Gastrocnemius medialis (tissue), 4 donors: Measurements from ENCODE around the gene ASCL3.
"Not testable (repeated sequence)": the region's sequence is repeated elsewhere in the genome, so short reads cannot be mapped to it uniquely, and the experiment has no call there.

Experiments
- POLR2A ChIP-seq, 2 donors: fragments of 450-650 bp; IDR thresholded peaks; one replicate each; pipeline ENCODE4 v1.6.1; 2017; ENCODE audit warnings: antibody characterized with exemption in 2 of 2, mild to moderate bottlenecking in 2 of 2, moderate library complexity in 2 of 2
- TF ChIP-seq, protein P1 (sequence below), 5 experiments: fragments of 450-650 bp in 3 of 5; fragments of 200-600 bp in 2 of 5; sonication (generic) in 2 of 5; IDR thresholded peaks in 4 of 5; conservative IDR thresholded peaks in 1 of 5; 1 replicate in 4 of 5; 2 replicates in 1 of 5; pipeline ENCODE4 v1.5.1; 2016 to 2019; ENCODE audit warnings: antibody characterized with exemption in 5 of 5, mild to moderate bottlenecking in 3 of 5, moderate library complexity in 3 of 5

DNA sequence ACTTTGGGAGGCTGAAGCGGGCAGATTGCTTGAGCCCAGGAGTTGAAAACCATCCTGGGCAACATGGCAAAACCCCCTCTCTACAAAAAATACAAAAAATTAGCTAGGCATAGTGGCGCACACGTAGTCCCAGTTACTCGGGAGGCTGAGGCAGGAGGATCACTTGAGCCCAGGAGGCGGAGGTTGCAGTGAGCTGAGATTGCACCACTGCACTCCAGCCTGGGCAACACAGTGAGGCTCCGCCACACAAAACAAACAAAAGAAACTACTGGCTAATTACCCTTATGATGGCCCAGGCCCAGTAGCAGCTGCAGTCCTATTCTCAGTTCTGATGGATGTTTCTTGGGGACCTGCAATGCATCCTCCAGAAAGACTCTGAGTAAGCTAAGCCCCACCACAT, 44.0 kb upstream of the ASCL3 start:
- TF ChIP-seq, protein P1, sequence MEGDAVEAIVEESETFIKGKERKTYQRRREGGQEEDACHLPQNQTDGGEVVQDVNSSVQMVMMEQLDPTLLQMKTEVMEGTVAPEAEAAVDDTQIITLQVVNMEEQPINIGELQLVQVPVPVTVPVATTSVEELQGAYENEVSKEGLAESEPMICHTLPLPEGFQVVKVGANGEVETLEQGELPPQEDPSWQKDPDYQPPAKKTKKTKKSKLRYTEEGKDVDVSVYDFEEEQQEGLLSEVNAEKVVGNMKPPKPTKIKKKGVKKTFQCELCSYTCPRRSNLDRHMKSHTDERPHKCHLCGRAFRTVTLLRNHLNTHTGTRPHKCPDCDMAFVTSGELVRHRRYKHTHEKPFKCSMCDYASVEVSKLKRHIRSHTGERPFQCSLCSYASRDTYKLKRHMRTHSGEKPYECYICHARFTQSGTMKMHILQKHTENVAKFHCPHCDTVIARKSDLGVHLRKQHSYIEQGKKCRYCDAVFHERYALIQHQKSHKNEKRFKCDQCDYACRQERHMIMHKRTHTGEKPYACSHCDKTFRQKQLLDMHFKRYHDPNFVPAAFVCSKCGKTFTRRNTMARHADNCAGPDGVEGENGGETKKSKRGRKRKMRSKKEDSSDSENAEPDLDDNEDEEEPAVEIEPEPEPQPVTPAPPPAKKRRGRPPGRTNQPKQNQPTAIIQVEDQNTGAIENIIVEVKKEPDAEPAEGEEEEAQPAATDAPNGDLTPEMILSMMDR (IDR thresholded peaks at IDR 0.05 in 4 of 5, conservative IDR thresholded peaks at IDR 0.05 in 1 of 5), result not testable (repeated sequence)
- not testable (repeated sequence) for TF ChIP-seq POLR2A (IDR thresholded peaks at IDR 0.05)
